GM18519 (cell line): ENCODE data around the gene ANP32E.
"Not testable (repeated sequence)": the region's sequence is repeated elsewhere in the genome, so short reads cannot be mapped to it uniquely, and the experiment has no call there.

Source experiments
- ATAC-seq: cut with Tn5 transposase; IDR thresholded peaks from one replicate; pipeline ENCODE4 v1.9.1; 2021; ENCODE audit warnings: mild to moderate bottlenecking, moderate library complexity; ENCODE audit not compliant: unreplicated experiment, low FRiP score

Gene ANP32E

DNA sequence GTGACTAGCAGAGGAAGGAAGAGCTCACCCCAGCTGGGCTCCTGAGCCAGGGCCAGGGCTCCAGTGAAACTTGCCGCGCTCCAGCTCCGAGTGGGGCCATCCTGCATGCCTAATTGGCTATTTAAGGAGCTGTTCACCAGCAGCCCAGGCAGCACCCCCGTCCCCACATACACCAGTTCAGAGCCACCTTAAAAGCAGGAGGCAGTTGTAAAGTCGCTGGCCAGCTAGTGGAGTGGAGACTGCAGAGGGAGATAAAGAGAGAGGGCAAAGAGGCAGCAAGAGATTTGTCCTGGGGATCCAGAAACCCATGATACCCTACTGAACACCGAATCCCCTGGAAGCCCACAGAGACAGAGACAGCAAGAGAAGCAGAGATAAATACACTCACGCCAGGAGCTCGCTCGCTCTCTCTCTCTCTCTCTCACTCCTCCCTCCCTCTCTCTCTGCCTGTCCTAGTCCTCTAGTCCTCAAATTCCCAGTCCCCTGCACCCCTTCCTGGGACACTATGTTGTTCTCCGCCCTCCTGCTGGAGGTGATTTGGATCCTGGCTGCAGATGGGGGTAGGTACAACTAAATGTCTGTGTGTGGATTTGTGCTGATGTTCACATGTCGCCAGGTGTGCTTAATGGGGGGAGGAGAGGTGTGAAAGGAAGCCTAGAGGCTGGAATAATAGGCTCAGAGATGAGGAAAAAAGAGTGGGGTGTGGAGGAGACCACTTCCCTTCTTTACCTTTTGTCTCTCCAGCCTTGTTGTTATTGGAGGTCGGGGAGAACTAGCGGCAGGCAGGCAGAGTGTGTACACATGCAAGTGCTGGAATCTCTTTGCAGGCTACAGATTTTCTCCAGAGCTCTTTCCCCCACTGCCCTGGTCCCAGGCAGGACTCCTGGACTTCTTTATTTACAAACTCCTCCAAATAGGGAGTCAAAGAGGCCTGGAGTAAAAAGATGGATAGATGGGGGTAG, 22.0 kb upstream of the ANP32E start, which contains the start of gene CA14:
TSS of gene CA14 (plus strand) at position 151 of the 962 bp plus-strand sequence. CDS start at position 506, 355 bp downstream.
- ATAC-seq, result no peak

DNA sequence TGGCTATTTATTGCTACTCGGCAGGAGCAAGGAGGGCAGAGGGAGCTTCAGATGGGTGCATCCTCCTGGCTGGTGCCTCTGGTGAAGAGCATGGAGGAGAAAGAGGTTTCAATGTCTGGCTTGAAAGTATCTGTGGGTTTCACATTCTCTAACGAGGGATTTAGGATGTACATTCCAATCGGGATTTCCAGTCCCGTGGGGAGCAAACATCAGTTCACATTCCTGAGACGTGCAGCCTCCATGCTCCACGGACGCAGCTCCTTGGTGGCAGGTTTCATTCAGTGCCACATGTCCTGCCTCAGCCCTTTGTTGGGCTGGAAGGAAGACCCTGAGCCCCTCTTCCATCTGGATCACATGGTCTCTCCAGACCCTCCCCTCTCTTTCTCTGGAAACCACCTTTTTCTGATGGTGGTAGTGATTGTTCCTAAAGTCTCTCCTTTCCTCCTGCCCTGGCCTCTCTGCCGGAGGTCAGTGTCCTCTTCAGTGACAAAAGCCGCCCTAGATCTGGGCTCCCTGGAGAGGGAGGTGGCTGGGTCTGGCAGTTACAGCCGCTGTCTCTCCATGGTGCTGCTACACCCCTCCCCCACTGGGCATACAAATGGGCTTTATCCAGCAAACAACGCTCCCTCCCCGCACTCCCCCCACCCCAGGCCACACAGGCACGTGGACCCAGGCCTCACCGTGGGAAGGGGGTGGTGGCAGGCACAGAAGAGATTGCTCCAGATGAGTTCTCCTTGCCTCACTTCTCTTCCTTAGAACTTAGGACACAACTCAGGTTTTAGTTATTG, 20.8 kb upstream of the ANP32E start:
- no peak for ATAC-seq

DNA sequence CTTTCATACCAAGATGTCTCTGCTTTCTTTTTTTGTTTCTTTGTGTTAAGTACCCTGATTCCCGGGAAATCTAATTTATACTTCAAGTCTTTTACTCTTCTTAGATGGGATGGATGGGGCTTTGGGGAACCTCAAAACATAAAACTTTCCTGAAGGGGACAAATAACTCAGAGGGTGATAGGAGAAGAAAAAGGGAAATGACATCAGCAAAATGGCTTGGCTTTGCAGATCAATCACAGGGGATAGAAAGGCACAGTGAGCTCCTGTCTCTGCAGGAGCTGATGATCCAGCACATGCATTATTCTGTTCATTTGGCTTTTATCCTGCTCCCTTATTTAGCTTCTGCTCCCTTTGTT, 20.3 kb upstream of the ANP32E start:
- no peak for ATAC-seq

DNA sequence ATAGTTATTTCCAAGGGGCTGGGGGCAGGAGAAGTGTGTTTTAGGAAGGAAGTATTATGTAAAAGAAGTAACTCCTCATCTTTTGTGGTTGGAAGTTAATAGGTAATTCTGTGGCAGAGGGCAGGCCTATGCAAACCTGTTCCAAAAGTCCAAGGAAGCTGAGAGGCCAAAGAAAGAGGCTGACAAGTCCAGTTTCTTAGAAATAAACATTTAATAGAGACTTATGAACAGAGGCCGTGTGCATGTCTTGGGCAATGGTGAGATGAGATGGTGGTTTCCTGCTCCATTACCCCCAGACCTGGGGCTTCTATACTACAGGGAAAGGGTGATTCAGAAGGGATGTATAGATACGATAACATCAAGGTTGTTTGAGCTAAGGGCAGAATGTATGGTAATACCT, 14.0 kb upstream of the ANP32E start:
- no peak for ATAC-seq

DNA sequence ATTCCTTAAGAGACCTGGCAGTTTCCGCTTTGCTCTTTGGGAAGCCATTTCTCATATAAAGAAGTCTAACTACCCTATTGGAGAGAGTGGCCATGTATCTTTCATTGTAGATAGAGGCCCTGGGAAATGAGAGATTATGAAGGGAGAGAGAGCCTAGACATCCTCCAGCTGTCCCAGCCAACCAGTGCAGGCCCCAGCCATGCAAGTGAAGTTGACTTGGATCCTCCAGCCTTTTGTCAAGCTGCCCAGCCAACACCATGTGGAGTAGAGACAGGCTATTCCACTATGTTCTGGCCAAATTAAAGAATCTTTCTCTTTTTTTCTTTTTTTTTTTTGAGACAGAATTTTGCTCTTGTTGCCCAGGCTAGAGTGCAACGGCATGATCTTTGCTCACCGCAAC, 7.1 kb upstream of the ANP32E start:
- no peak for ATAC-seq

DNA sequence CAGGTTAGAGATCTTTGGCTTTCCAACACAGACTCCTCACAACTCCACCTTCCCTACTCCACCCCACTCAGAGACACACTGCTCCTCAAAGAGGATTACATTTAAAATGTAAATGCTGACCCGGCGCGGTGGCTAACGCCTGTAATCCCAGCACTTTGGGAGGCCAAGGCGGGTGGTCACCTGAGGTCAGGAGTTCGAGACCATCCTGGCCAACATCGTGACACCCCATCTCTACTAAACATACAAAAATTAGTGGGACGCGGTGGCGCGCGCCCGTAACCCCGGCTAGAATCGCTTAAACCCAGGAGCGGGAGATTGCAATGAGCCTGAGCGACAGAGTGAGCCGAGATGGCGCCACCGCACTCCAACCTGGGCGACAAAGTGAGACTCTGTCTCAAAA, 1.8 kb upstream of the ANP32E start:
- no peak for ATAC-seq

DNA sequence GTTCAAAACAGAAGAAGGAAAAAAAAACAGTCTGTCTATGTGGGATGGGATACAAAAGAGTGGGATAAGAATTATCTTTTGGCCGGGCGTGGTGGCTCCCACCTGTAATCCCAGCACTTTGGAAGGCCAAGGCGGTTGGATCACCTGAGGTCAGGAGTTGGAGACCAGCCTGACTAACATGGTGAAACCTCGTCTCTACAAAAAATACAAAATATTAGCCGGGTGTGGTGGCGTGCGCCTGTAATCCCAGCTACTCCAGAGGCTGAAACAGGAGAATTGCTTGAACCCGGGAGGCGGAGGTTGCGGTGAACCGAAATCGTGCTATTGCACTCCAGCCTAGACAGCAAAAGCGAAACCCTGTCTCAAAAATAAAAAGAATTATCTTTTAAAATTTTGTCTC, 1.3 kb upstream of the ANP32E start:
- ATAC-seq, result not testable (repeated sequence)

DNA sequence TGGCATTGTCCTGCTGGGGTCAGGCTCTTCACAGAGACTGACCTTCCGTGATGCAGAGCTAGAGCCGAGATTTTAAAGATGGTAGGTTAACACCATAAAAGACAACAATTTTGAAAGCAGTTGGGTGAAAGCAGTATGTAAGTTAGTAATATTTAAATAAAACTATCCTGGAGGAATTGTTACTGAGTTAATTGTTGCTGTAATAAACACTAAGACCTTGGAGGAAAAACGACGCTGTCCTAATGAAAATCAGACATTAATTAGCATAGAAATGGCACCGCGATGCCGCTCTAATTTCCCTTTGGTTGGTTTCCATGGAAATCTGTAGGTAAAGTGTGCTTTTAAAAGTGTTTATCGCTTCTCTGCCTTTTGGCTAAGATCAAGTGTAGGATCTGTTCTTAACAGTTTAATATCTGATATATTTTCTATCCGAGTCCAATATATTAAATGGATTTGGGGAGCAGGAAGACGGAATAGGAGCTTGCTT, 745 bp upstream of the ANP32E start:
- ATAC-seq, result no peak

DNA sequence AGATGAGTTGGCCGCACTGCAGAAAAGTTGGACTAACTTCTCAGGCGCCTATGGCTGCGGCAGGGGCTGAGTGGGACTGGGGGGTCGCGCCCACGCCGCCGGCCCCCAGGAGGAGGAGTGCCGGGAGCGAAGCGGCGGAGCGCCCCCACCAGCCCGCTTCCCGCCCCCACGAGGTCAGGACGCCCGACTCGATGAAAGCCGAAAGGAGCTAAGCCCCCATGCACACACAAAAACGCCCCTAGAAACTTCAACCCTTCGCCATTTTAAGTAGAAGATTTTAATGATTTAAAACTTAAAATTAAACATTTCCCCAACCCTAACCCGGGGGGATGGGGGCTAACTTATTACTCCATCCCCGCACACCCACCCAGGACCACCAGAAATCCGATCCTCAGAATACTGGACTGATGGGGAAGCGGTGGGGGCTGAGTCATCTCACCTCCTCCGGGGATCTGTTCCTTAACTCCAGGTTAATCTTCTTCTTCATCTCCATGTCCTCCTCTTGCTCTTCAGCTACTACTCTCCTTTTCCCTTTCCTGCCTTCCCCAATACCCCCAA, 539 bp downstream of the ANP32E start:
- no peak for ATAC-seq

DNA sequence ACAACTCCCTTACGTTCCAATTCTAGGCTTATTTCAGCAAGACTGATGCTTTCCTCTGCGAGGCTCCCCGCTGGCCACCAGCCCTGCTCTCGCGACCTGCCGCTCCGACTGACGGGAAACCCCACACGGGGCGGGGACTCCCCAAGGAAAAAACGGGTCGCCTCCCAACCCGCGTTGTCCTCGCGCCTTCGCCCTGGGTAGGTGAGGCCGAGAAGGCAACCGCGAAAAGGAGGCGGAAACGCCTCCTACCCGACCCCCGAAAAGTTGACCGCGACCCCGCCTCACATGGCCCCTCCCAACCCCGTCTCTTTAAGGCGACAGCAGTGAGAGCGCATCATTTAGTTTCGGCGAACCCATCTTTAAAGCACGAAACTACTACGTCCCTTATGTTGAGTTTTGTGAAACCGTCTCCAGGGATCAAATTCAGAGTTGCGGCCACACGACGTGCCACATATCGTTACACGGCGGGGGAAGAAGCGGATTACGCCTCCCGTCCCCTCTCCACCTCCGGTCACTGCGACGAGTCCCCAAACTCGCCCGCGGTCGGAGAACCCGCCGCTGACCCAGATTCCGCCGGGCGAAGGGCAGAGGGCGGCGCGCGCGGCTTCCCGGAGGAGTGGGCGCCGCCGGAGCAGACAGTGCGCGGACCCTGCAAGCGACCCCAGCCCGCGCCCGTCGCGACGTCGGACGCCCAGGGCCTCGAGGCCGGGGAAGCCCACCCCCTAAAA, 1.2 kb downstream of the ANP32E start:
- ATAC-seq, result no peak

DNA sequence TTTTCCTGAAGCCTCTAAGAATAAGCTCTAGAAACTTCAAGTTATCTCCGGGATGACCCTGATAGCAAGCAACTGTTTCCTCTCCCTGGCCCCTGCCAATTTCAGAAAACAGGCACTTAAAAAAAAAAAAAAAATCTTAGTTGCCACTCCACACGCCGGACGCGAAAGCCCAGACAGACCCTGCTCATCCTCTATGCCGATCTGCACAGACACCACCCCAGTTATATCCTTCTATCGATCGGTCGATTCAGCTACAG, 1.7 kb downstream of the ANP32E start:
- no peak for ATAC-seq

DNA sequence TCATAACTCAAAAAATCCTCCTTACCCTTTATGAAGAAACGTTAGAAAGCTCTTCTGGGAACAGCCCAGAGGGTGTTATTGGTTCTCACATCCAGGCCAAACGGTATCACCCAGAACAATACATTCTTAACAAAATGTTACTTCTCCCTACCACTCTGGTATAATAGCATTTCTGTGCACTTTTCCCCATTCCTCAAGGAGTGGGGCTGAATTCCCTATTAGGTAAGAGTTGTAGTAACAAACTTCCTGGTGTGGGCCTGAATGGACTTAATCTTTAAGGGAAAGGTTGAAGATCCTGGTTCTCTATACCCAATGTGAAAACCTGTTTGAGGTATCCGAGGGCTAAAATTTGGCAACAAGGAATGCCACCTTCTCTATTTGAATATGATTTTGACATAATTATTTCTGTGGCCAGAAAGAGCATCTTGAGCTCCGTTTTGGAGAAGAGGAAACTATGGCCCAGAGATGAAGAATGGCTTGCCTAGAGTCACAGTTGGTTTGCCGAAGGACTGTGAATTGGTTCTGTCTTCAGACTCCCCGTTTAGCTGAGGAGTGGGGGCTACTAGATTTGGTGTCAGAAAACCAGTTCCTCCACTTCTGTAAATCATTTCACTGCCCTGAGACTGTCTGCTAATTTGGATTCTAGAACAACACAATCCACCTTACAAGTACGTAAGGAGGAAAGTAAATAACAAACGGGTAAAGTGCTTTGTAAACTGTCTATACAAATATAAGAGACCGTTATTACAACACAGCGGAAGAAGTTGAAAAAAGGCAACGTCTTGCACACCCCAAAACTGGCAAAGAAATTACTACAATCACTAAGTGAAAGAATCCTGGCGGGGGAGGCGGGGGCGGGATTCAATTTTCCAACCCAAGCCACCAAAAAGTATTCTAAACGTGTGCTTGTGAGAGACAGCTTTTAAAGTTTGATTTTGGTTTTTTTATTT, 2.3 kb downstream of the ANP32E start:
- ATAC-seq, result no peak

DNA sequence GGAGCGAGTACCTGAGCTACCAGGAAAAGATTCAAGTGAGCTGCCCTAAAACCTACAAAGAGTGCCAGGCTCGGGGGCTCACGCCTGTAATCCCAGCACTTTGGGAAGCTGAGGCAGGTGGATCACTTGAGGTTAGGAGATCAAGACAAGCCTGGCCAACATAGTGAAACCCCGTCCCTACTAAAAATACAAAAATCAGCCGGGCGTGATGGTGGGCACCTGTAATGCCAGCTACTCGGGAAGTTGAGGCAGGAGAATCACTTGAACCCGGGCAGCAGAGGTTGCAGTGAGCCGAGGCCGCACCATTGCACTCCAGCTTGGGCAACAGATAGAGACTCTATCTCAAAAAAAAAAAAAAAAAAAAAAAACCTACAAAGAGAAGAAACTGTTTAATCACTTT, 3.0 kb downstream of the ANP32E start:
- not testable (repeated sequence) for ATAC-seq

DNA sequence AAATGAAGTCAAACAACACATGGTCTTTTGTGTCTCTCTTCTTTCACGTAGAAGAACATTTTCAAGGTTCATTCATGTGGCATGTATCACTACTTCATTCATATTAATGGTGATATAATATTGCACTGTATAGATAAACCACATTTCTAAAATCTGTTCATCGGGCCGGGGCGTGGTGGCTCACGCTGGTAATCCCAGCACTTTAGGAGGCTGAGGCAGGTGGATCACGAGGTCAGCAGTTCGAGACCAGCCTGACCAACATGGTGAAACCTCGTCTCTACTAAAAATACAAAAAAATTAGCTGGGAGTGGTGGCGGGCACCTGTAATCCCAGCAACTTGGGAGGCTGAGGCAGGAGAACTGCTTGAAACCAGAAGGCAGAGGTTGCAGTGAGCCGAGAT, 7.7 kb downstream of the ANP32E start:
- ATAC-seq, result not testable (repeated sequence)

DNA sequence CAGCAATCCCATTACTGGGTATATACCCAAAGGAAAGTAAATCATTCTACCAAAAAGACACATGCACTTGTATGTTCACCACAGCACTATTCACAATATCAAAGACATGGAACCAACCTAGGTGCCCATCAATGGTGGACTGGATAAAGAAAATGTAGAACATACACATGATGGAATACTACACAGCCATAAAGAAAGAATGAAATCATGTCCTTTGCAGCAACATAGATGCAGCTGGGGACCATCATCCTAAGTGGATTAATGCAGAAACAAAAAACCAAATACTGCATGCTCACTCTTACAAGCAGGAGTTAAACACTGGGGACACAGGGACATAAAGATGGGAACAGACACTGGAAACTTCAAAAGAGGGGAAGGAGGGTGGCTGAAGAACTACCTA, 8.7 kb downstream of the ANP32E start:
- ATAC-seq, result no peak

DNA sequence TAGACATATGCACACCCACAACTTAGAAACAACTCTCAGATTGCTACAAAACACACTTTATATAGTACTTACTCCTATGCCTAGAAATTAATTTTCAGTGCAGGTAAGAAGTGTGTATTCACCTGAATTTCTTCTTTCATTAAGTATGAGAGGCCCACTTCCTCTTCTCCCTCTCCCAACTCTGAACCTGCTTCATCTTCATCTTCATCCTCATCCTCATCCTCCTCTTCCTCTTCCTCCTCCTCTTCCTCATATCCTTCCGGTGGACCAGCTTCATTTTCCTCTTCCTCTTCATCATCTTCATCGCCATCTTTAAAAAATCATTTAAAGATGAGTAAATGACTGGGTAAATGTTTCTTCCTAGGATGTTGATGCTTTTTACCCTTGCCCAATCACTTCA, 9.4 kb downstream of the ANP32E start:
- no peak for ATAC-seq

DNA sequence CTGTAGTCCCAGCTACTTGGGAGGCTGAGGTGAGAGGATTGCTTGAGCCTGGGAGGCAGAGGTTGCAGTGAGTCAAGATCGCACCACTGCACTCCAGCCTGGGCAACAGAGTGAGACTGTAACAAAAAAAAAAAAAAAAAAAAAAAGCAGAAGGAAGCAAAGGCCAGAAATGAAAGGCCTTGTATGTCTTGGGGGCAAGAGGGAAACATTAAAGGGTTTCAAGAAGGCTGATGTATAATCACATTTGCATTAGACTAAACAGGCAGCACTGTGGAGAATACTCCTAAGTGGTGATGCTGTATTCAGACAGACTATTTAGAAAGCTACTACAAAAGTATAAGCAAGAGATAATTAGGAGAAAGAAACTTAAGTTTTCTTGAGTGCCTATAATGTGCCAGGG, 10.4 kb downstream of the ANP32E start:
- no peak for ATAC-seq

DNA sequence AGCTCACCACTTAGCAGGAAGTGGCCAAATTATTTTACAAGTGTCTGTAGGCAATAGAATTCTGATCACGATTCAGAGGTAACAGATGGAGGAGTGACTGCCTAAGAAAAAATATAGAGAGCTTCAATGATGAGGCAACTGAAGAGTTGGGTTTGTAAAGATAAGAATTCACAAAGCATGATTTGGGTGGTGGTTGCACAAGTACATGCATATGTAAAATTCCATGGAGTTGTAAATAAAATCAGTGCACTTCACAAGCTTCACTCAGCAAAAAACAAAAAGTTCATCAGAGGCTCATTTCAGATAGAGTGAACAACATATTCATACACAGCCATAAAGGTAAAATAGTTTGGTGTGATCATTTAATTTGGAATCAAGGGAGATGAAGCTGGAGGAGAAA, 10.9 kb downstream of the ANP32E start:
- no peak for ATAC-seq

DNA sequence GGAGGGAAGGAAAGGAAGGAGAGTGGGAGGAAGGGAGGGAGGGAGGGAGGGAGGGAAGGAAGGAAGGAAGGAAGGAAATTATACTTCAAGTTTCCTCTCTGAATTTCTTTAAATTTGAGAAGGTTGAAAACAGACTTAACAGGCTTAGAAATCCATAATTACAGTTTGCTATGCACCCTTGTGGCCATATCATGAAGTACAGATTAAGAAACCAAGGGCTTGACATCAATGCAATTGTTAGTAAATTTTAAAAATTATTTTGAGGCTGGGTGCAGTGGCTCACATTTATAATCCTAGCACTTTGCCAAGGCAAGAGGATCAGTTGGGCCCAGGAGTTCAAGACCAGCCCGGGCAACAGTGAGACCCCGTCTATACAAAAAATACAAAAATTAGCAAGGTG, 14.4 kb downstream of the ANP32E start:
- ATAC-seq, result no peak

DNA sequence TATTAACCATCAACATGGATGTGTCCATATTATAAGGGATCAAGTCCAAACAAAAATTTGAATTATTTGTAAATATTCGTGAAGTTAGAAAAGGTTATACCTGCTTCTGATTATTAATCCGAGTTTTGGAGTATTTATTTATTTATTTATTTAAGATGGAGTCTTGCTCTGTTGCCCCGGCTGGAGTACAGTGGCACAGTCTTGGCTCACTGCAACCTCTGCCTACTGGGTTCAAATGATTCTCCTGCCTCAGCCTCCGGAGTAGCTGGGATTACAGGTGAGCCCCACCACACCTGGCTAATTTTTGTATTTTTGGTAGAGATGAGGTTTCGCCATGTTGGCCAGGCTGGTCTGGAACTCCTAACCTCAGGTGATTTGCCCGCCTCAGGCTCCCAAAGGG, 20.1 kb downstream of the ANP32E start:
- not testable (repeated sequence) for ATAC-seq
